Ishikawa (cell line): ENCODE measurements around the gene AGAP3.

Experiments
- CEBPB ChIP-seq: IDR thresholded peaks from 2 replicates; pipeline ENCODE4 v1.6.1; 2012
- CREB1 ChIP-seq: IDR thresholded peaks from 2 replicates; pipeline ENCODE4 v1.6.1; 2012; ENCODE audit warnings: low read depth
- EP300 ChIP-seq: IDR thresholded peaks from 2 replicates; pipeline ENCODE4 v1.6.1; 2012; ENCODE audit warnings: borderline replicate concordance
- FOXM1 ChIP-seq: IDR thresholded peaks from 2 replicates; pipeline ENCODE4 v1.6.1; 2012; ENCODE audit warnings: low read depth, borderline replicate concordance
- NFIC ChIP-seq: IDR thresholded peaks from 2 replicates; pipeline ENCODE4 v1.6.1; 2012
- RAD21 ChIP-seq: IDR thresholded peaks from 2 replicates; pipeline ENCODE4 v1.6.1; 2012; ENCODE audit warnings: low read depth
- TAF1 ChIP-seq: IDR thresholded peaks from 2 replicates; pipeline ENCODE4 v1.6.1; 2012; ENCODE audit warnings: low read depth, mild to moderate bottlenecking
- TCF12 ChIP-seq: IDR thresholded peaks from 2 replicates; pipeline ENCODE4 v1.6.1; 2012; ENCODE audit warnings: low read depth
- TEAD4 ChIP-seq: IDR thresholded peaks from 2 replicates; pipeline ENCODE4 v1.6.1; 2012
- YY1 ChIP-seq: IDR thresholded peaks from 2 replicates; pipeline ENCODE4 v1.6.1; 2012; ENCODE audit warnings: low read depth
- ZBTB7A ChIP-seq: IDR thresholded peaks from 2 replicates; pipeline ENCODE4 v1.6.1; 2012; ENCODE audit warnings: low read depth
- TF ChIP-seq, protein P1 (sequence below): IDR thresholded peaks from 2 replicates; pipeline ENCODE4 v1.6.1; 2012
- TF ChIP-seq, protein P2 (sequence below): IDR thresholded peaks from 2 replicates; pipeline ENCODE4 v1.6.1; 2012; ENCODE audit warnings: low read depth, mild to moderate bottlenecking
- TF ChIP-seq, protein P3 (sequence below): IDR thresholded peaks from 2 replicates; pipeline ENCODE4 v1.6.1; 2012

DNA sequence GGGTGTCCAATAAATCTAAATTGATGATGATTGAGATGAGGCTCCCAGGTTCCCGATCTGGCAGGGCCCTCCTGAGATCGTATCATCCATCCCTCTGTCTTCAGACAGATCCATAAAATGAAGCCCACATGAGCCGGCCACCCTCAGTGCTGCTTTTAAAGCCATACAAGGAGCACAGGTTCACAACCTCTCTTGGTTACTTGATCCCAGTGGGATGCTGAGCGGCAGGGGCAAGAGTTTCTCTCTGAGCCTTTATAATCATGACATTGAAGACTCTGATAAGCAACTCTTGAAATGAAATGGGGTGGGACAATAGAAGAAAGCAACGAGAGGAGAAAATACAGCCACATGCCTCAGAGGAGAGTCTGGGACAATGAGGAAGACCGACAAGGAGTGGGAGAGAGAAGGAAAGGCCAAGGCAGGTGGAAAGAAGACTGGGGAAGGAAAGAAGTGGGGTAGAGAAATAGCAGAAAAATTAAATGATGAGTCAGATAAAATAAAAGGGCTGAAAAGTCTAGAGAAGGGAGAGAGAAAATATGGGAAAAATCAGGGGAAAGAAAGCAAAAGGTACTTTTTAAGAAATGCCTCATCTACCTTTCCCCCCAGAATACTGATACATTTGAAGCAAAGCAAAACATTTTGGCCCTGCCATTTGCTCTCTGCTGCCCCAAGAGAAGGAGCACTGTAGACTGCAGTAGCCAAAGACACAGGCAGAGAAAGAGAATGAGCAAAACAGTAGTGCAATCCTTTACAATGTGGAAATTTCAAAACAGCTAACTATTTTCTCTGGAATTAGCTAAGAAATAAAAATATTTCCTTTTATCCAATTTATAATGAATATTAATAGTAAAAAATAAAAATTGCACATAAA is 66.6 kb downstream of the AGAP3 start:
- TF ChIP-seq EP300 = no peak
- no peak for TF ChIP-seq CREB1
- no peak for TF ChIP-seq TAF1
- TF ChIP-seq FOXM1 = no peak
- no peak for TF ChIP-seq NFIC
- no peak for TF ChIP-seq CEBPB
- TF ChIP-seq RAD21 = no peak
- no peak for TF ChIP-seq YY1
- TF ChIP-seq TEAD4 = no peak
- TF ChIP-seq, protein P1, sequence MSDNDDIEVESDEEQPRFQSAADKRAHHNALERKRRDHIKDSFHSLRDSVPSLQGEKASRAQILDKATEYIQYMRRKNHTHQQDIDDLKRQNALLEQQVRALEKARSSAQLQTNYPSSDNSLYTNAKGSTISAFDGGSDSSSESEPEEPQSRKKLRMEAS = no peak
- TF ChIP-seq ZBTB7A = no peak
- TF ChIP-seq, protein P2, sequence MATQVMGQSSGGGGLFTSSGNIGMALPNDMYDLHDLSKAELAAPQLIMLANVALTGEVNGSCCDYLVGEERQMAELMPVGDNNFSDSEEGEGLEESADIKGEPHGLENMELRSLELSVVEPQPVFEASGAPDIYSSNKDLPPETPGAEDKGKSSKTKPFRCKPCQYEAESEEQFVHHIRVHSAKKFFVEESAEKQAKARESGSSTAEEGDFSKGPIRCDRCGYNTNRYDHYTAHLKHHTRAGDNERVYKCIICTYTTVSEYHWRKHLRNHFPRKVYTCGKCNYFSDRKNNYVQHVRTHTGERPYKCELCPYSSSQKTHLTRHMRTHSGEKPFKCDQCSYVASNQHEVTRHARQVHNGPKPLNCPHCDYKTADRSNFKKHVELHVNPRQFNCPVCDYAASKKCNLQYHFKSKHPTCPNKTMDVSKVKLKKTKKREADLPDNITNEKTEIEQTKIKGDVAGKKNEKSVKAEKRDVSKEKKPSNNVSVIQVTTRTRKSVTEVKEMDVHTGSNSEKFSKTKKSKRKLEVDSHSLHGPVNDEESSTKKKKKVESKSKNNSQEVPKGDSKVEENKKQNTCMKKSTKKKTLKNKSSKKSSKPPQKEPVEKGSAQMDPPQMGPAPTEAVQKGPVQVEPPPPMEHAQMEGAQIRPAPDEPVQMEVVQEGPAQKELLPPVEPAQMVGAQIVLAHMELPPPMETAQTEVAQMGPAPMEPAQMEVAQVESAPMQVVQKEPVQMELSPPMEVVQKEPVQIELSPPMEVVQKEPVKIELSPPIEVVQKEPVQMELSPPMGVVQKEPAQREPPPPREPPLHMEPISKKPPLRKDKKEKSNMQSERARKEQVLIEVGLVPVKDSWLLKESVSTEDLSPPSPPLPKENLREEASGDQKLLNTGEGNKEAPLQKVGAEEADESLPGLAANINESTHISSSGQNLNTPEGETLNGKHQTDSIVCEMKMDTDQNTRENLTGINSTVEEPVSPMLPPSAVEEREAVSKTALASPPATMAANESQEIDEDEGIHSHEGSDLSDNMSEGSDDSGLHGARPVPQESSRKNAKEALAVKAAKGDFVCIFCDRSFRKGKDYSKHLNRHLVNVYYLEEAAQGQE = no peak
- TF ChIP-seq, protein P3, sequence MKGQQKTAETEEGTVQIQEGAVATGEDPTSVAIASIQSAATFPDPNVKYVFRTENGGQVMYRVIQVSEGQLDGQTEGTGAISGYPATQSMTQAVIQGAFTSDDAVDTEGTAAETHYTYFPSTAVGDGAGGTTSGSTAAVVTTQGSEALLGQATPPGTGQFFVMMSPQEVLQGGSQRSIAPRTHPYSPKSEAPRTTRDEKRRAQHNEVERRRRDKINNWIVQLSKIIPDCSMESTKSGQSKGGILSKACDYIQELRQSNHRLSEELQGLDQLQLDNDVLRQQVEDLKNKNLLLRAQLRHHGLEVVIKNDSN = no peak
- TF ChIP-seq TCF12 = no peak
